Measurements from ENCODE around the gene TSHZ2. TPM values are rescaled to one million over a fixed set of nuclear protein-coding genes. Genes with fewer than 3 reads are reported as not detected.

Gene TSHZ2
- total and polyA plus RNA-seq, 2 of the 4 experiments (the other 2 are of a cell fraction): under 0.01 to 0.02 TPM

GRCh38 chr20:53059848-53060247, 87.7 kb downstream of the TSHZ2 start:
- no peak for TF ChIP-seq RCOR1 (IDR thresholded peaks at IDR 0.05; ENCODE audit: insufficient replicate concordance, low read length)
- TF ChIP-seq CTCF (conservative IDR thresholded peaks at IDR 0.05; ENCODE audit: low read depth, low read length): no peak
- no peak for TF ChIP-seq USF2 (IDR thresholded peaks at IDR 0.05; ENCODE audit: low read depth, low read length)
- no peak for TF ChIP-seq MAFK (IDR thresholded peaks at IDR 0.05; ENCODE audit: low read depth, low read length)
- TF ChIP-seq MAZ (IDR thresholded peaks at IDR 0.05; ENCODE audit: borderline replicate concordance, low read depth, low read length): no peak
- TF ChIP-seq FOS (IDR thresholded peaks at IDR 0.05; ENCODE audit: low read depth, low read length): no peak
- no peak for TF ChIP-seq SMC3 (IDR thresholded peaks at IDR 0.05; ENCODE audit: low read depth, low read length)
- no peak for TF ChIP-seq ELK1 (IDR thresholded peaks at IDR 0.05; ENCODE audit: borderline replicate concordance, low read depth, low read length)
- no peak for TF ChIP-seq POLR2A (IDR thresholded peaks at IDR 0.05; ENCODE audit: low read depth, low read length)
- no peak for TF ChIP-seq NFE2L2 (IDR thresholded peaks at IDR 0.05; ENCODE audit: low read depth, low read length)
- TF ChIP-seq RAD21 (IDR thresholded peaks at IDR 0.05; ENCODE audit: low read length): no peak
- TF ChIP-seq CEBPB (IDR thresholded peaks at IDR 0.05; ENCODE audit: low read depth, low read length): no peak
- no TSS peak for BruUV-seq (replicated peaks)
- dilution Hi-C loops (cut with HindIII; ENCODE audit: low sequenced_read_pairs, unreplicated experiment): no loop called here

More at GRCh38 chr20:53059848-53060247, 87.7 kb downstream of the TSHZ2 start:
- Histone ChIP-seq H3K27ac (ENCODE audit: insufficient read depth, low read length) (no peak overlapping the region), H2BK20ac (ENCODE audit: low read depth, low read length) (no peak overlapping the region), H4K20me1 (ENCODE audit: insufficient read depth, low read length) (no peaks in the 10 kb centered on the region), H3K27me3 (ENCODE audit: control insufficient read depth, insufficient read depth, low read length) (no peaks in the 10 kb centered on the region), H4K8ac (ENCODE audit: low read depth in 2 of 2, low read length in 2 of 2) (no peak overlapping the region), H2AK5ac (ENCODE audit: low read depth, low read length) (no peak overlapping the region), H4K91ac (ENCODE audit: insufficient read depth, low read depth, low read length) (no peak overlapping the region), H2AK9ac (replicated peaks; ENCODE audit: low read depth, low read length, poor library complexity) (no peak overlapping the region), H3K18ac (ENCODE audit: low read depth, low read length) (no peak overlapping the region), H3K4ac (ENCODE audit: low read depth, low read length) (no peak overlapping the region), H3K9ac (ENCODE audit: low read depth, low read length) (no peak overlapping the region), H2BK5ac (ENCODE audit: low read depth, low read length, poor library complexity, severe bottlenecking) (no peak overlapping the region), H3K4me1 (ENCODE audit: control insufficient read depth, insufficient read depth, low read length) (no peaks in the 10 kb centered on the region), H2BK120ac (ENCODE audit: low read depth, low read length) (no peak overlapping the region), H3K14ac (replicated peaks; ENCODE audit: low read depth, low read length) (no peak overlapping the region), H2AFZ (replicated peaks; ENCODE audit: low read length, poor library complexity) (no peak overlapping the region), H4K5ac (ENCODE audit: low read depth, low read length) (no peak overlapping the region), H3K4me3 (ENCODE audit: insufficient read depth, low read depth, low read length) (no peak overlapping the region), H3K9me1 (ENCODE audit: insufficient read depth, low read length) (no peaks in the 10 kb centered on the region), H2BK15ac (ENCODE audit: low read depth, low read length) (no peak overlapping the region), H3K23ac (ENCODE audit: low read depth, low read length) (no peak overlapping the region), H3K56ac (ENCODE audit: extremely low read depth, insufficient read depth, low read length) (no peak overlapping the region), H3K36me3 (ENCODE audit: control insufficient read depth, insufficient read depth, low read length) (no peaks in the 10 kb centered on the region), H3K4me2 (ENCODE audit: low read depth, low read length) (no peak overlapping the region), H3K79me1 (ENCODE audit: low read depth in 1 of 2, low read length in 2 of 2) (no peaks in the 10 kb centered on the region), H3K9me3 (ENCODE audit: control insufficient read depth, insufficient read depth, low read length) (no peaks in the 10 kb centered on the region; the same call in 1 of the 2 replicates)
- in situ Hi-C loops (cut with MboI; ENCODE audit: low sequenced_read_pairs) (no loop called here), intact Hi-C loops (cut with micrococcal nuclease) (no loop called here)
- CTCF ChIA-PET: no interaction called here
- no peak for DNase-seq
- no peak for ATAC-seq (ENCODE audit: low read depth)
- no CpG with 5 or more reads among the region's 5 CpGs for WGBS, 2 experiments (ENCODE audit: extremely low coverage in 2 of 2, insufficient read length in 1 of 2)
- POLR2A ChIA-PET (ENCODE audit: unreplicated experiment): no interaction called here

All from IMR-90 (cell line).